Brain microvascular endothelial cell (primary cell): Measurements from ENCODE around the gene CAPN2.
"Not testable (repeated sequence)": the region's sequence is repeated elsewhere in the genome, so short reads cannot be mapped to it uniquely, and the experiment has no call there.

Experiments used
- DNase-seq: peaks from one replicate; pipeline ENCODE4 v3.0.0-alpha.2; 2020
- H3K27ac ChIP-seq: fragments of 250-450 bp; sonication (Bioruptor Pico); 2 replicates; pipeline ENCODE4 v1.5.1; 2020; ENCODE audit warnings: mild to moderate bottlenecking, moderate library complexity
- H3K27me3 ChIP-seq: fragments of 250-450 bp; sonication (Bioruptor Pico); replicated peaks from 2 replicates; pipeline ENCODE4 v1.5.1; 2020; ENCODE audit warnings: mild to moderate bottlenecking
- H3K36me3 ChIP-seq: fragments of 250-450 bp; sonication (Bioruptor Pico); replicated peaks from 2 replicates; pipeline ENCODE4 v1.5.1; 2020; ENCODE audit warnings: mild to moderate bottlenecking
- H3K4me3 ChIP-seq: 2 replicates; pipeline ENCODE4 v1.5.1; 2011; ENCODE audit warnings: low read depth, mild to moderate bottlenecking, control low read depth, low read length, moderate library complexity
- CTCF ChIP-seq: IDR thresholded peaks from 2 replicates; pipeline ENCODE4 v1.5.1; 2011; ENCODE audit warnings: low read depth, mild to moderate bottlenecking, moderate library complexity, low read length, control low read depth, inconsistent platforms; ENCODE audit errors: missing control alignments
- in situ Hi-C: cut with HindIII; loops from 2 replicates; pipeline ENCODE4 v1.10.0; 2017; ENCODE audit warnings: low sequenced_read_pairs, low pct_ligation_motif_present

The CAPN2 gene

GRCh38 chr1:223733898-223734852 is 21.8 kb downstream of the CAPN2 start:
- DNase-seq: no peak
- no peak overlapping the region for H3K4me3 ChIP-seq
- H3K36me3 ChIP-seq: peaks cover 29% of the 10 kb centered on the region
- no peaks in the 10 kb centered on the region for H3K27me3 ChIP-seq
- TF ChIP-seq CTCF: no peak
- in situ Hi-C loops: no loop called here
- peak overlapping the region; percentile 82 for H3K27ac ChIP-seq

- DNase-seq, H3K27ac ChIP-seq, H3K4me3 ChIP-seq, H3K27me3 ChIP-seq, in situ Hi-C loops: not testable (repeated sequence)
- H3K36me3 ChIP-seq: peaks cover 39% of the 10 kb centered on the region
These were observed 24.3 kb downstream of the CAPN2 start for GRCh38 chr1:223736638-223737037.

- Histone ChIP-seq H3K27me3 (no peaks in the 10 kb centered on the region), H3K4me3 (no peak overlapping the region), H3K27ac (peak overlapping the region; percentile 57), H3K36me3 (peaks cover 37% of the 10 kb centered on the region)
- DNase-seq: no peak
- in situ Hi-C loops: no loop called here
- no peak for TF ChIP-seq CTCF
These were observed 25.0 kb downstream of the CAPN2 start for GRCh38 chr1:223737342-223737741.

GRCh38 chr1:223738465-223739365 is 26.4 kb downstream of the CAPN2 start:
- H3K27me3 ChIP-seq: no peaks in the 10 kb centered on the region
- no peak for DNase-seq
- TF ChIP-seq CTCF: no peak
- H3K27ac ChIP-seq: peak overlapping the region; percentile 30
- no peak overlapping the region for H3K4me3 ChIP-seq
- in situ Hi-C loops: no loop called here
- H3K36me3 ChIP-seq: peaks cover 45% of the 10 kb centered on the region

GRCh38 chr1:223739366-223740037 is 27.2 kb downstream of the CAPN2 start:
- in situ Hi-C loops: no loop called here
- Histone ChIP-seq H3K27ac (peak overlapping the region; percentile 30), H3K4me3 (no peak overlapping the region), H3K27me3 (no peaks in the 10 kb centered on the region), H3K36me3 (peaks cover 48% of the 10 kb centered on the region)
- TF ChIP-seq CTCF: no peak
- DNase-seq: peak; percentile 20

GRCh38 chr1:223740038-223740736 is 27.8 kb downstream of the CAPN2 start:
- Histone ChIP-seq H3K36me3 (peaks cover 49% of the 10 kb centered on the region), H3K27ac (peak overlapping the region; percentile 30)
- DNase-seq, H3K27me3 ChIP-seq, in situ Hi-C loops, H3K4me3 ChIP-seq: not testable (repeated sequence)
